ENCODE measurements around the gene CAMK4. TPM values are rescaled to one million over a fixed set of nuclear protein-coding genes. Genes with fewer than 3 reads are reported as not detected.
A peak's percentile ranks its signal among the peaks of the same experiment; 100 is the strongest.

Gene CAMK4
- total RNA-seq, 1 donor from 2014 or later: 11.2 TPM

DNA sequence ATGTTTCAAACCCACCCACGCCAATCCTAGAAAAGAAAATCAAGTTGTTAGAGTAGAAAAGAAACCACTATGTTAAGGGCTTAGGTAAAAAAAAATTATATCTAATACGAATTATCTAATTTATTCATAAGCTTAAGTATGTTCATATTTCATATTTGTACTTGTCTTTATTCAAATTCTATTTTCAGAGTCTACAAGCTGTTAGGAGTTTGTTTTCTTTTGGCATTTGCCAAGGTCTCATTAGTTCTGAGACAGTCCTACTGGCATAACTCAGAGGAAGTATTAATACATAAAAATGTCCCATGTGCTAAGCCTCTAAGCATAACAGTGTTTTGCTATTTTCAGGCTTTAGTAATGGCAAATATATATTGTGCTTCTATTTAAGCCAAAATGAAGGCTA lies 230.6 kb downstream of the CAMK4 start:
- no peak overlapping the region for H3K27ac Mint-ChIP-seq
- H3K4me3 Mint-ChIP-seq: no peak overlapping the region
- no peaks in the 10 kb centered on the region for H3K36me3 Mint-ChIP-seq
- H3K9me3 Mint-ChIP-seq: no peaks in the 10 kb centered on the region
- TF ChIP-seq, protein P1, sequence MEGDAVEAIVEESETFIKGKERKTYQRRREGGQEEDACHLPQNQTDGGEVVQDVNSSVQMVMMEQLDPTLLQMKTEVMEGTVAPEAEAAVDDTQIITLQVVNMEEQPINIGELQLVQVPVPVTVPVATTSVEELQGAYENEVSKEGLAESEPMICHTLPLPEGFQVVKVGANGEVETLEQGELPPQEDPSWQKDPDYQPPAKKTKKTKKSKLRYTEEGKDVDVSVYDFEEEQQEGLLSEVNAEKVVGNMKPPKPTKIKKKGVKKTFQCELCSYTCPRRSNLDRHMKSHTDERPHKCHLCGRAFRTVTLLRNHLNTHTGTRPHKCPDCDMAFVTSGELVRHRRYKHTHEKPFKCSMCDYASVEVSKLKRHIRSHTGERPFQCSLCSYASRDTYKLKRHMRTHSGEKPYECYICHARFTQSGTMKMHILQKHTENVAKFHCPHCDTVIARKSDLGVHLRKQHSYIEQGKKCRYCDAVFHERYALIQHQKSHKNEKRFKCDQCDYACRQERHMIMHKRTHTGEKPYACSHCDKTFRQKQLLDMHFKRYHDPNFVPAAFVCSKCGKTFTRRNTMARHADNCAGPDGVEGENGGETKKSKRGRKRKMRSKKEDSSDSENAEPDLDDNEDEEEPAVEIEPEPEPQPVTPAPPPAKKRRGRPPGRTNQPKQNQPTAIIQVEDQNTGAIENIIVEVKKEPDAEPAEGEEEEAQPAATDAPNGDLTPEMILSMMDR (conservative IDR thresholded peaks at IDR 0.05): no peak
- peaks cover 16% of the 10 kb centered on the region for H3K4me1 Mint-ChIP-seq (ENCODE audit: unreplicated experiment)
- DNase-seq (ENCODE audit: extremely low spot score, unreplicated experiment): no peak
- H3K27me3 Mint-ChIP-seq: no peaks in the 10 kb centered on the region

- Mint-ChIP-seq H3K4me1 (ENCODE audit: unreplicated experiment) (no peaks in the 10 kb centered on the region), H3K36me3 (no peaks in the 10 kb centered on the region), H3K27me3 (no peaks in the 10 kb centered on the region), H3K27ac (peak overlapping the region; percentile 64), H3K9me3 (no peaks in the 10 kb centered on the region), H3K4me3 (no peak overlapping the region)
- no peak for DNase-seq (ENCODE audit: extremely low spot score, unreplicated experiment)
- TF ChIP-seq, protein P1 (conservative IDR thresholded peaks at IDR 0.05): peak; percentile 64
Measured at GRCh38 chr5:111461255-111461671, 237.1 kb downstream of the CAMK4 start.

DNA sequence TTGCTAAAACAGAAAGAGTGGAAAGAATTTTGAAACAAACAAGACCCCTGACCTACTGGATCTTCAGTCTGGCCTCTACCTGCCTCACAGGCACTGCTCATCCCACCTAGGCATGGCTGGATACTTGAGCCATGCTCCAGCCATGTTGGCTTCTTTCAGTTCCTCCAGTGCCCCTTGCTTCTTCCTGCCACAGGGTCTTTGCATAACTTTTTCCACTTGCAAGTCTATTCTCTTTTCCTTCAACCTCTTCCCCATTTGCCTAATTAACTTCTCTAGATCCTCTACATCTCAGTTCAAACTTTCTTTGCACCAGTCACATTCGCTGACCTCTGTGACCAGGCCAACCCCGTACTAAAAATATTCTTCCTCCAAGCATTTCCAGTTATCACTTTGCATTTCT lies 237.8 kb downstream of the CAMK4 start:
- TF ChIP-seq, protein P1 (conservative IDR thresholded peaks at IDR 0.05): no peak
- Mint-ChIP-seq H3K9me3 (peaks cover 6% of the 10 kb centered on the region), H3K4me1 (ENCODE audit: unreplicated experiment) (no peaks in the 10 kb centered on the region), H3K36me3 (no peaks in the 10 kb centered on the region), H3K4me3 (no peak overlapping the region), H3K27me3 (no peaks in the 10 kb centered on the region), H3K27ac (no peak overlapping the region)
- DNase-seq (ENCODE audit: extremely low spot score, unreplicated experiment): no peak

DNA sequence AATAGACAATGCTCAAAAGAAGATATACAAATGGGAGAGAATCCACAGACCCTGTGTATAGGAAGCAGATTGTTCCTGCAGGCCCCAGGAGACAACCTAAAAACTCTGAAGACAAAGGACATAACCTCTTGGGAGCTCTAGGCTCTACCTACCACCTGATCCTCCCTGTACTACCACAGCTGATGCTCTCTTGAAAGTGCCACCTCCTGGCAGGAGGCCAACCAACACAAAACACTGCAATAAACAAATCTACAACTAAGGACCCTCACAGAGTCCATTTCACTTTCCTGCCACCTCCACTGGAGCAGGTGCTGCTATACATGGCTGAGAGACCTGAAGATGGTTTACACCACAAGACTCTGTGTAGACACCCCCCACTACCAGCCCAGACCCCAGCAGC lies 239.1 kb downstream of the CAMK4 start:
- no peaks in the 10 kb centered on the region for H3K4me1 Mint-ChIP-seq (ENCODE audit: unreplicated experiment)
- no peak overlapping the region for H3K27ac Mint-ChIP-seq
- TF ChIP-seq, protein P1 (conservative IDR thresholded peaks at IDR 0.05): no peak
- DNase-seq (ENCODE audit: extremely low spot score, unreplicated experiment): no peak
- no peaks in the 10 kb centered on the region for H3K27me3 Mint-ChIP-seq
- no peaks in the 10 kb centered on the region for H3K36me3 Mint-ChIP-seq
- peaks cover 6% of the 10 kb centered on the region for H3K9me3 Mint-ChIP-seq
- no peak overlapping the region for H3K4me3 Mint-ChIP-seq

GRCh38 chr5:111469293-111469896 lies 245.2 kb downstream of the CAMK4 start:
- Mint-ChIP-seq H3K36me3 (no peaks in the 10 kb centered on the region), H3K4me1 (ENCODE audit: unreplicated experiment) (no peaks in the 10 kb centered on the region), H3K27ac (peak overlapping the region; percentile 53), H3K4me3 (no peak overlapping the region), H3K9me3 (peaks cover 6% of the 10 kb centered on the region), H3K27me3 (no peaks in the 10 kb centered on the region)
- no peak for DNase-seq (ENCODE audit: extremely low spot score, unreplicated experiment)
- TF ChIP-seq, protein P1 (conservative IDR thresholded peaks at IDR 0.05): no peak

Measured in type B pancreatic cell (in vitro differentiated cells).